TTC549 (cell line): ENCODE data around the gene PRKCZ.
A peak's percentile ranks its signal among the peaks of the same experiment; 100 is the strongest.

Experiments
- FAIRE-seq: peaks from 2 replicates; lab custom pipeline; 2012; peaks lifted over from hg19 to GRCh38; lab: Jason Lieb, UNC

Gene PRKCZ

DNA sequence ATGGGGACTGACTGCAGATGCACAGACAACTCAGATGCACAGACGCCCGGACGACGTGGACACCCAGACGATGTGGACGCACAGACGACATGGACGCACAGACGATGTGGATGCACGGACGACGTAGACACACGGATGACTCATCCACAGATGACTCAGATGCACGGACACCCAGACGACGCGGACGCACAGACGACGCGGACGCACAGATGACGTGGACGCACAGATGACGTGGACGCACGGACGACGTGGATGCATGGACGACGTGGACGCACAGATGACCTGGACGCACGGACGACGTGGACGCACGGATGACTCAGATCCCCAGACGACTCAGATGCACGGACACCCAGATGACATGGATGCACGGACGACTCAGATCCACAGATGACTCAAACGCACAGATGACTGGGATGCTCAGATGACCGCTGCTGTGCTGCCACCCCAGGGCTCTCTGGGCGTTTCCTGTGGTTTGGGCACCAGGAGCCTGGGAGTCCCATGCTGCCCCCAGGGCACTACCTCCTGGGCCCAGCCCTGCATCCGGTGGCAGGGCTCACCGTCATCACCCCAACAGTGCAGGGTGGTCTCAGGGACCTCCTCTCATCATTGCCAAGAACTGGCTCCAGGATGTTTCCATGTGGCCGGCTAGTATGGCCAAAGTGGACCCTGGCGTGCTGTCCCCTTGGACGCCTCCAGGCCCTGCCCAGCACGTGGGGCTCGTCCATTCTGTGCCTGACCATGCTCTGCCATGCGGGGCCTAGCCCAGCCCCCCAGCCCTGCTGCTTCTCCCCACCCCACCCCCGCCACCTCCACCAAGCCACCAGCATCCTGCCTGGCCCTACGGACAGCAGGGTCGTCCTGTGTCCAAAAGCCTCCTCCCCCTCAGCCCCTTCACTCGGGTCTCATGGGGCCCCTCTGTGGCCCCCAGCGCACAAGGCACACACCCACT, 130.4 kb downstream of the PRKCZ start:
- no peak for FAIRE-seq

DNA sequence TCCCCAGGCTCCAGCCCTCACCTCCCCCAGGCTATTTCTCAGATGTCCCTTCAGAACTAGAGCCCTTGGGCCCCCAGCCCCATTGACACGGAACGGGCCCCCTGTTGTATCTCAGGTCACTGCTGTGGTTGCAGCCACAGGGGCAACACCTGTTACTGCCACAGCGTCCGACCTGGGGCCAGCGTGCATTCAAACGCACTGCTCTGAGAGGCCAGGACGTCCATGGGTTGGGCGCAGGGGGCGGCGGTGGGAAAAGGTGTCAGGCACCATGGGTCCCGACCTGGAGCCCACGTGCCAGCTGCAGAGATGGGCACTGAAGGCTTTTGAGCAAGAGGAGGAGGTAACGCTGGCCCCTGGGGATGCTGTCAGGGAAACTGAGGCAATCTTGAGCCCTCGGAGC, 131.1 kb downstream of the PRKCZ start:
- no peak for FAIRE-seq

DNA sequence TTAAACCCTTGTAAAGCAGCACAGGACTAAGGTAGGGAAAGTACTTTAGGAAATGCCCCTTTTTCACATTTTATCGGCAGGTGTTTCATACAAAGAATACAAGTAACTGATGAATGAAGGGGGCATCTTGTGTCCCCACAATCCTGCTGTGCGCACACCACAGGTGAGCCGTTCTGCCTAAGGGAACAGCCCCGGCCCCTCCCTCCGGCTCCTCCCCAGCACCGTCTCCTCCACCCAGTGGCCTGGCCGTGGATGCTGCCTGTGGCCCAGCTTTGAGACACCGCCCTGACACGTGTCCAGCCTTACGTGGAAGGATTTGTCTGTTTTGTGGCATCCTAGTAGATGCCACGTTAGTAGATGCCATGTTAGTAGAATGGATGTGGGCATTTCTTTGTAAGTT, 131.5 kb downstream of the PRKCZ start:
- FAIRE-seq = no peak

DNA sequence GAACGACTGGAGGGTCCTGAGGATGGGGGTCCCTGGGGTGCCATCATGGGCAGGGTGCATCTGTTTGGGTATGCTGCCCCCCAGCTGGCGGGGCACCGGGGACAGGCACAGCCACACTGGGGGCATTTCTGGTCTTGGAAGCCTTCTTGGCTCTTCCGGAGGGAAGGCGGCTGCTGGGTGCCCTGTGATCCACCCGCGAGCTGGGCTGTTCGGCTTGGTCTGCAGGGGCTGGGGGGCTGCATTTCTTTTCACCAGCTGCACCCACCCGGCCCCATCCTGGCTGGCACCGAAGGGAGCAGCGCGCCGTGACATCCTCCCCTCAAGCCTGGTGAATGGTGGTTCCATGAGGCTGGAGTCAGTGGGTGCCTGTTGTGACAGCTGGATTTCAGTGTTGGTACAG, 132.2 kb downstream of the PRKCZ start:
- FAIRE-seq = no peak

DNA sequence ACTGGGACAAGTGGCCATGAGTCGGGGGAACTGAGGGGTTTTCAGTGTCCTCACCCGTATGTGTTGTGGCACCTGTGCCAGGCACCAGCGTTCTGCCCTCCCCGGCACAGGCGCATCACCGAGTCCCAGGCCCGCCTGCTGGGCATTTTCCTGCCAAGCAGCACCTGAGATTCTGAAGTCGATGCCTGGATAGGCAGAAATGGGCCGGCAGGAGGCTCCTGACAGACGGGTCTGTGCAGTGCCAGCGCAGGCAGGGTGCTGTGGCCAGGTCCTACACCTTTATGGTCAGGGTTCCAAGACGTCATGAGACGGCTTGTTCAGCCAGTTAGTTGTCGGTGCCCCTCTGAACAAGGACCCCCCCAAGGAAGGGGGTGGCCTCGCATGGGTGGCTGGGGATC, 133.7 kb downstream of the PRKCZ start:
- FAIRE-seq = no peak

DNA sequence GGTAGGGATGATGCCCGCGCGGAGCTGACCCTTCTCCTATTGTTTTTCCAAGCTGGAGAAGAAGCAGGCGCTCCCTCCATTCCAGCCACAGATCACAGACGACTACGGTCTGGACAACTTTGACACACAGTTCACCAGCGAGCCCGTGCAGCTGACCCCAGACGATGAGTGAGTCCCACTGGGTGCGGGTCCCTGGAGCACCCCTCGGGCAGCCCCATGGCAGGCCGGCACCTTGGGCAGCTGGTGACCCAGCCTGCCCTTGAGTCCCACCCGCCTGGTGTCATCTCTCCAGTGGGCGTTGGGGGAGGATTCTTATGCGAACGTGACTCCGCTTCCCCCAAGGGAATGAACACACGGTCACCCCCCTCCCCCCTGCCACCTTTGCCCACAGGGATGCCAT, 134.3 kb downstream of the PRKCZ start:
- no peak for FAIRE-seq

DNA sequence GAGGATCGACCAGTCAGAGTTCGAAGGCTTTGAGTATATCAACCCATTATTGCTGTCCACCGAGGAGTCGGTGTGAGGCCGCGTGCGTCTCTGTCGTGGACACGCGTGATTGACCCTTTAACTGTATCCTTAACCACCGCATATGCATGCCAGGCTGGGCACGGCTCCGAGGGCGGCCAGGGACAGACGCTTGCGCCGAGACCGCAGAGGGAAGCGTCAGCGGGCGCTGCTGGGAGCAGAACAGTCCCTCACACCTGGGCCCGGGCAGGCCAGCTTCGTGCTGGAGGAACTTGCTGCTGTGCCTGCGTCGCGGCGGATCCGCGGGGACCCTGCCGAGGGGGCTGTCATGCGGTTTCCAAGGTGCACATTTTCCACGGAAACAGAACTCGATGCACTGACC, 134.7 kb downstream of the PRKCZ start:
- no peak for FAIRE-seq

DNA sequence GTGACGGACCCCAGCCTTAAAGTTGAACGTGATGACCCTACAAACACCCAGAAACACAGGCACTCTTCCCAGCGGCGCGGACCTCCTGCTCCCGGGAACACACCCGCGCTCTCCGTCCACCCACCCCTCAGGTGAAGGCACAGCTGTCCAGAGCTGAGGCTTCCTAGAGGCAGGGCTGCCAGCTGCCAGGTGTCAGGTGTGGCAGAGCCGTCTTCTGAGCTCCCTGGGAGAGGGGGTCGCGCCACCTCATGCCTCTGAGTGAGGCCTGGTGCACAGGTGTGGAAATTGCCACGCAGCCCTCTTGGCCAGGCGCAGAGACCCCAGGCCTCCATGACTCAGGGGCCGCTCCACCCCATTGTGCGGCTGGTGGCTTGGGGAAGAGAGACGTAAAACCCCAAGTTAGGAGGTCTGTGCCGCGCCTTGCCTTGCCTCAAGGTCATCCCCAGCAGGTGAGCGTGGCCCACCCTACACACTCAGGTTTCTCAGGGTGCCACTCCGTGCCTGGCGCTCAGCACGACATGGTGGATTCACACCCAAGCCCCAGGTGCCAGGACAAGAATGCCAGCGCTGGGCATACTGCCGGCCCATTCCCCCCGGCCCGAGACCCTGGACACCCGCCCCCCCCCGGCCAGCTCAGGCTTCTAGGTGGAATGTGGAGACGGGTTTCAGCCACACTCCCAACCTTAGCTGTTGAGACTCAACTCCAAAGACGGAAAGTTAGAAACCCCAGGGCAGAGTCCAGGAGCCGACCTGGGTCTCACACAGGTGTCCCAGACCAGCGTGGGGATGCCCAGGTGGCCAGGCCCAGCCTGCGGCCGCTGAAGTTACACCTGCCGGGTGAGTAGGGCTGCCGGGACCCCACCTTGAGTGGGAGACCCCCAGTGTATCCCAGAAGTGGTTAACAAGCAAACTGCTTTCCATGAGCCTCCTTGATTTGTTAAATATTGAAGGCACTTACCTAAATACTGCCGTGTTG, 136.0 kb downstream of the PRKCZ start:
- no peak for FAIRE-seq

DNA sequence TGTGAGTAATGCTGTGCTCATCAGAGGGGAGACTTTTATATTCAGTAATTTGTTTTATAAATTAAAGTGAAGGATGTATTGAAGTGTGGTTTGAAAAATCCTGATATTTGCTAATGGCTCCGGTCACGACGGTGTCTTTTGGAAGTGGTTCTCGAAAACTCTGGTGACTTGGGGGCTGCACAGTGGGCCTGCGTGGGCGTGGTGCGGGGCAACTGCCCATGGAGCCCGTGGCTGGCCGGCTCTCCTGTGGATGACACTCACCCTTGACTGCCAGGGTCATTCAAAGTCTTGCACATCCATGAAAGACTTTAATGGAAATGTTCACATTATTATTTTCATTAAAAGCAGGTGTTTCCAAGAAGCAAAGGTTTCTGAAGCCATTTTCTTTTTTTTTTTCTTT, 136.7 kb downstream of the PRKCZ start:
- FAIRE-seq = no peak

DNA sequence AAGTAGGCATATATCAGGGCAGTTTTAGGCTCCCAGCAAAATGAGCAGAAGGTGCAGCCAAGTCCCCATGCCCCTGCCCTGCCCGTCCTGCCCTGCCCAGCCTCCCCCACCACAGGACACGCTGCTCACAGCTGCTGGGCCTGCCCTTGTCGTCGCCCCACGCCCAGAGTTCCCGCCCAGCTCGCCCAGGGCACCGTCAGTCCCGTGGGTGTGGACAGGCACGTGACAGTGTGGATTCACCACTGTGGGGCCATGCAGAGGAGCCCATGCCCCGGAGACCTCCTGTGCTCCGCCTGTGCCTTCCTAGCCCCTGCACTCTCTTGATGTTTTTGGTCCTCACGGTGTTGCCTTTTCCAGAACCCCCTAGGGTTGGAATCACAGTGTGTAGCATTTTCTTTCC, 137.4 kb downstream of the PRKCZ start:
- FAIRE-seq = no peak

DNA sequence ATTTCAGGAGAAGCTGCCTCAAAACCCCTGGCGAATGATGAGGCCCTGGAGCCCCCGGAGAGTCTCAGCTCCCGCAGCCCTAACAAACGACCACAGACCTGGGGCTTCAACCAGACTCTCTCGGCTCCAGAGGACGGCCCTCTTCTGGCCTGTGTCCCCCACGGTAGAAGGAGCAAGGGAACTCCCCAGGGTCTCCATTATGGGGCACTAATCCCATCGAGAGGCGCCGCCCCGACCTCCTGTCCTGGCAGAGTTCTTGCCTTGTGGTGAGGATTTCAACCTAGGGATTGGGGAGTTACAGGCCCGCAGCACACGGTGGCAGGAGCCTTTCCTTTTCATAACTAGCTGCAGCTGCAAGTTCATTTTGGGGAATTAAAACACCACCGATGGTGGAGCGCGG, 138.1 kb downstream of the PRKCZ start:
- FAIRE-seq = no peak

DNA sequence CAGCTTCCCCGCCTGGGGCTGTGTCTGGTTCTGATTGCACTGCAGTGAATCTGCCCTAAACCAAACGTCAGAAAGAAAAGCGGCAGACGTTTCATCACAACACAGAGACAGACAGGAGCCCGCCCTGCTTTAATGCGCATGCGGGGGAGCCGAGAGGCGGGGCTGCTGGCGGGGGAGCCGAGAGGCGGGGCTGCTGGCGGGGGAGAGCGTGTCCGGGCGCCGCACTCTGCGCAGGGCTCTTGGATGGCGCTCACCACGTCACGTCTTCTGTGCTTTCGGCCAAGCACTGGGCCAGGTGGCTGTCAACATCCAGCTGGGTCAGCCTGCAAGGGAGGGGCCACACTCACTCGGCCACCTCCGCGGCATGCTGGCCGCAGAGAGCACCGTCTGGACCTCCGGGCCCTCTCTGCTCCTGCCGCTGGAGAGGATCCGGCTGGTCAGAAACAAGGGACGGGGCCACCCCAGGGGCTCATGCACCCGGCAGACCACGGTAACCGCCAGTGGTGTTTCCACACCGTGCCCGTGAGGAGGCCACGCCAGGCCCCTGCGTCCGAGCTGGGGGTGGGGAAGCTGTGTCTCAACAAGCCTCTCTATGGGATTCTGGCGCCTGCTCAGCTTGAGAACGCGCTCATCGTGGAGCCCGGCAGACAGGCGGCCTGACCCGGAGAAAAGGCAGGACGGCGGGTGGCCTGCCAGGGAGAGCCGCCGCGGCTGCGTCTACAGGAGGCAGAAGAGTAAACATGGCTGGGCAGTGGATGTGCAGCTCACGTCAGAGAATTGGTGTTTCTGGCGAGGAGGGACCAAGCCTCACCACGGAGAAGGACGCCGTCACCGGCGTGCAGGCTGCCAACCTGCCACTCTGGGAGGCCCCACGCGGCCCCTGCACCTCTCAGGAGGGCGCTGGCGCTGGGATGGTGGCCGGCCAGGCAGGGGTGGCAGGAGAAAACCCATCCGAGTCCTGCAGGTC, 139.5 kb downstream of the PRKCZ start:
- peak; percentile 85 for FAIRE-seq

DNA sequence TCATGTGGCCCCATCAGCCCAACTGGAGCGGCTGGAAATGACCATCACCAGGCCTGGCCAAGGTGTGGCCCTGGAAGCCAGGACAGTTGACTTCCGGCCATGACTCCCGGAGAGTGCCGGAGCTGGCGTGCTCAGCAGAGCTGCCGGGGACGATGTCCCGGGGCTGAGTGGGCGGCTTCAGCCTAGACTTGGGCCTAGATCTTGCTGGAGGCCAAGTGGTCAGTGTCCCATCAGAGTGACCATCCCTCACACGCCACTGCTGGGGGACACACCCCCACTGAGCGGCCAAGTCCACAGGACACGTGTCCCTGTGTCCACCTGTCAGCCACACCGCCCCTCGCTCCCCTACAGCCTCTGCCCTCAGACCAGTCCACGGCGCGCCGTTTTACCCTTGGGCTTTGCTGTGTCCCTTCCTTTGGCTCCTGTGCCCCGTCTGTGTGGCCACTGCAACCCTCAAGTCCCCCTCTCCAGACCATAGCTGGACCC, 140.3 kb downstream of the PRKCZ start:
- FAIRE-seq = no peak

DNA sequence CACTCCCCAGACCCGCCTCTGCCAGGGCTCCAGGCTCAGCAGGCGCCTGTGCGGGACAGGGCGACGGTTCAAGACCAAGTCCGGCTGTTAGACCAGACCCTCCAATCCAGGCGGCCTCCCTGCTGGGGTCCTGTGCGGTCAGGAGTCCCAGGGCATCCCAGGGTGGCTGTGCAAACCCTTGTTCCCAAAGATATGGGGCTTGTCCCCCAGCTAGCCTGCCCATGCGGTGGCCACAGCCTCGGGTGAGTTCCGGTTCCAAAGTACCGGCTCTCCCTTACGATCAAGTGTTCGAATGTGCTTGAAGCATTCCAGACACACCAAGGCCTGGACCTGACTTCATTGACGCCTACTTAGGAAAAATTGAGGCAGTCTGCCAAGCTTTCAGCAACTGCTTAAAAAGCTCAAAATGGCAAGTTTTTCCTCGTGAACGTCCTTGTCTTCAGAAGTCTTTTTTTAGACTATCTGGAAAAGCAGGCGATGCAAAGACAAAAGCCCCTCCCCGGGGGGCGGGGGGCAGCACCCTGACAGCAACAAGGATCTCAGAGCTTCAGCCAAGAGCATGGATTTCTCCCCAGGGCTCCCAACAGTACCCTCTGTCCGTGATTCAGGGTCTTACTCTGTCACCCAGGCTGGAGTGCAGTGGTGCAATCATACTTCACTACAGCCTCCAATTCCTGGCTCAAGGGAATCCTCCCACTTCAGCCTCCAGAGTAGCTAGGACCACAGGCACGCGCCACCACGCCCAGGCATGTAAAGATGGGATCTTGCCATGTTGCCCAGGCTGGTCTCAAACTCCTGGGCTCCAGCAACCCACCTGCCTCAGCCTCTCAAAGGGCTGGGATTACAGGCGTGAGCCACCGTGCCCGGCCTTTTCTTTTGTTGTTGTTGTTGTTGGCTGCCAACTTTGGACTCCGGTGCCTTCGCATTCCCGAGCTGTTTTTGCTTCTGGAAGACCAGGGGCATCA, 142.1 kb downstream of the PRKCZ start:
- FAIRE-seq = no peak

DNA sequence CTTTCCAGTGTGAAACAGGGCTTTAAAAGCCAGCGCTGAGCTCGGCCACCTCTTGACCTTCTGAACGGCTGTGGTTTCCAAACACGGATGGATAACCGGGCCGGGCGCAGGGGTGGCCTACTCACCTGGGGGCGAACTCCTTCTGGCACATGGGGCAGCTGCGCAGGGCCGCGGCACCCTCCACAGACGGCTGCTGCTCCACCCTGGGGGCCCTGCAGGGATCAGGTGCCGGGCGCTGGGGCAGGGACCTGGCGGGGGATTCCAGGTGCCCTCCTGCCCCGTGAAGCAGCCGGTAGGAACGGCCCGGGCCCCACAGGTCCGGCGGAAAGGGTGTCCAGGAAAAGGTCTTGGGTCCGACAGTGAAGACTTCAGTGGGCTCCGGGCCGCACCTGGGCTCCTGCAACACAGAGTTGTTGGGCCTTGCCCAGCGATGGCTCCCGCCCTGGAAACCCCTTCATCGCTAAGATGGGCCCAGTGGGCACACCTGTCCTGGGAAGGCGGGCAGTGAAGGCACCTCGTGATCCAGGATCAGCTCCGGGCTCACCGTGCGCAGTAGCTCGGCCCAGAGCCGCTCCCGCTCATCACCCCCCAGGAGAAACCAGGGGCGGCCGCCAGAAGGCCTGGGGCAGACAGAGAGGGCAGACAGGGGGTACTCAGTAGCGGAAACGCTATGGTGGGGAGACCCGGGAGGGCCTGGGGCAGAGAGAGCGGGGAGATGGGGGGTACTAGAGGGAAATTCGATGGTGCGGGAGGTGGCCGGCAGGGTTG, 143.5 kb downstream of the PRKCZ start:
- FAIRE-seq = no peak

DNA sequence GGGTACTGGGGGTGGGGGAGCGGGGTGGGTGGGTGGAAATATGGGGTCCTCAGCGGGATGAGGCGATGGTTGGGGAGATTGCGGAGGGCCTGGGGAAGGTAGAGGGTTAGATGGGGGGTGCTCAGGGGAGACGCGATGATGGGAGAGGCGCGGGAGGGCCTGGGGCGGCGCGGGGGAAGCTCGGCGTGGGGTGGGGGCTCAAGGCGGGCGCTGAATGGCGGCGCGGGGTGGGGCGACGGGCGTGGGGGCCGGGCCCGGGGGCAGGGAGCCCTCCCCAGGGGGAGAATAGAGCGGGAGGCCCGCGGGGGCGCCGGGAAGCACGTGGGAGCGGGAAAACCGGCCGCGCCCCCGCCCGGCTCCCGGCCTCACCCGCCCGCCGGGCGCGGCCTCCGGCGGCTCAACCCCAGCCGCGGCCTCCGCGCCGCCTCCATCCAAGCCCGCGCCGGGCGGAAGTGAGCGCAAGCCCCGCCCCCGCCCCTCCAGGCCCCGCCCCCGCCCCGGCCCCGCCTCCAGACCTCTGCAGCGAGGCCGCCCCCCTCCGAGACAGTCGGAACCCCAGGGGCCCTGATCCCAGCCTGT, 144.2 kb downstream of the PRKCZ start, which contains the start of gene FAAP20:
Gene FAAP20 (minus strand): TSS at position 454 of the 579 bp plus-strand sequence. CDS start 23 bp downstream, at position 431.
- no peak for FAIRE-seq

DNA sequence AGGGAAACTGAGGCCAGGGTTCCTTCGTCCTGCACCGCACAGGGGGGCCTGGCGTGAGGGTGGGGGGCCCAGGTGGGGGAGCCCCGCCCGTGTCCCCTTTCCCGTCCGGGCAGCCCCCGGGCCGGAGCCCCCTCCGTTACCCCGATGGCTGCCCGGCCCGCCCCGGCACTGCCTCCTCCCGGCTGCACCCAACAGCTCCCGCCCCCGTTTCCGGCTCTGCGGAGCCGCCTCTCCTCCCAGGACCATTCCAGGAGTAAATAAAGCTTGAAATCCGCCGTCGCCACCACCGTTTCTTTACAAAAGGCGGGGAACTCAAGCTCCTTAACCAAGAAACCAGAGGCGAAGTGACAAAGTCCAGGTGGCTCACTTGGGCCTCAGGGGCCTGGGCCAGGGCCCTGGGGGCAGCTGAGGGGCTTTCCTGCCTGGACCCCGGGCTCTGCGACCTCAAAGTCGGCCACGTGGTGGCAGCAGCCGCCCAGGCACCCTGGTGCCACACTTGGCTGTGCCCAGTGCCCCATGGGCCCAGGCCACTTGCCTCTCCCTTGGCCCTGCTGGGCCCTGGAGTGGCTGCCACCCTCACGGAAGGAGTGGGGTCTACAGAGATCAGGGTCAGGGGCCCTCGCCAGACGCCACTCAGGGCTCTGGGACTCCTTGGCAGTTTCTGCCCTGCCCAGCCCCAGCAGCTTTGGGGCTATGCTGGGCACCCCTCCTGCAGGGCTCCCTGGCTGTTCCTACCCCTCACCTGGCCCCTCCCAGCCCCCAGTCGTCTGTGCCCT, 144.9 kb downstream of the PRKCZ start:
- no peak for FAIRE-seq

DNA sequence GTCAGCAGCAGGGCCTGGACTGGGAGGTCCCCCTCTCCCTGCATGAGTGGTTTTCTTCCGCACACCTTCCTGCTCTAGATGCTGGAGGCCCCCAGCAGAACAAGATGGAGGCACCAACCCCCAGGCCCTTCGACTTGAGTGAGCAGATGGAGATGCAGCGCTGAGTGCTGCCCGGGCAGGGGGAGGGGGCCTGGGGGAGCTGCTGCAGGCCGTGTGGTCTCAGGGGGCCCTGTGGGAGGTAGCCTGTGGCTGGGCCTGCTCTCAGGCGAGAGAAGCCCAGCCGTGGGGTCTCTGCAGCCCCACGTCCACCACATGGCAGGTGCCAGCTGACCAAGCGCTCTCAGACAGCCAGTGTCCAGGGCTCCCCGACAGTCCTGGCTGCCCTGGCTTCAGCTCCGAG, 145.6 kb downstream of the PRKCZ start:
- FAIRE-seq = no peak
